HCT116 (cell line): ENCODE data around the gene TRIM23. TPM values are rescaled to one million over a fixed set of nuclear protein-coding genes. Genes with fewer than 3 reads are reported as not detected.

Experiments
- ATAC-seq: fragments of 200-7000 bp; cut with Tn5 transposase; 2 replicates; pipeline ENCODE4 v1.9.1; 2020; ENCODE audit warnings: mild to moderate bottlenecking, moderate library complexity
- BruUV-seq: library from RNA; stranded (reverse); fragments of 400-500 nt; replicated peaks from 2 replicates; lab custom pipeline; 2021; lab: Mats Ljungman, UMichigan
- CTCF ChIA-PET: fragments of 300-600 bp; sonication (Branson Sonifier 250); formaldehyde crosslinking; loops from one replicate; lab custom pipeline; 2021; ENCODE audit warnings: antibody characterized with exemption; lab: Charles Lee
- POLR2A ChIA-PET: fragments of 300-600, 350-600 bp; sonication (Branson Sonifier 250); formaldehyde crosslinking; loops from one replicate; lab custom pipeline; 2021; ENCODE audit warnings: antibody characterized with exemption; lab: Charles Lee
- RAD21 ChIA-PET, 2 experiments: fragments of 300-600 bp; sonication (Branson Sonifier 250); formaldehyde crosslinking; loops; one replicate each; lab custom pipeline; 2023; ENCODE audit warnings: low total read pairs in 2 of 2; ENCODE audit not compliant: uncharacterized antibody in 2 of 2, unreplicated experiment in 2 of 2, low non-redundant PET in 1 of 2; lab: Charles Lee
- DNase-seq: peaks from one replicate; pipeline ENCODE4 v3.0.0-alpha.2; 2010; ENCODE audit warnings: low read depth, low spot score
- H2AFZ ChIP-seq: fragments of 200-600 bp; shearing (Covaris generic), sonication (generic); 2 replicates; pipeline ENCODE4 v1.6.1; 2017; ENCODE audit warnings: low read depth, mixed run types, mixed read lengths, antibody characterized with exemption, low read length; ENCODE audit not compliant: poor library complexity, severe bottlenecking
- H3K27ac ChIP-seq: 2 replicates; pipeline ENCODE4 v1.5.1; 2012; ENCODE audit warnings: low read depth, low read length
- H3K27me3 ChIP-seq: fragments of 200-600 bp; sonication (generic); 2 replicates; pipeline ENCODE4 v1.6.1; 2016; ENCODE audit warnings: mixed run types, low read length, mixed read lengths; ENCODE audit not compliant: insufficient read depth
- H3K36me3 ChIP-seq, 2 experiments: fragments of 200-500 bp in 1 of 2; fragments of 200-600 bp in 1 of 2; sonication (Bioruptor generic) in 1 of 2; sonication (generic) in 1 of 2; 2 replicates each; pipeline versions ENCODE4 v1.5.1 to v1.6.1; 2014 to 2016; ENCODE audit warnings: low read length in 2 of 2, inconsistent platforms in 1 of 2, mixed read lengths in 1 of 2, mixed run types in 1 of 2; ENCODE audit not compliant: insufficient read depth in 2 of 2, control insufficient read depth in 1 of 2
- H3K4me1 ChIP-seq, 2 experiments: fragments of 200-600 bp in 1 of 2; sonication (generic) in 1 of 2; 2 replicates each; pipeline versions ENCODE4 v1.5.1 to v1.6.1; 2012 to 2017; ENCODE audit warnings: low read length in 2 of 2, inconsistent platforms in 1 of 2, mild to moderate bottlenecking in 1 of 2, mixed read lengths in 1 of 2, mixed run types in 1 of 2, moderate library complexity in 1 of 2; ENCODE audit not compliant: insufficient read depth in 2 of 2, control insufficient read depth in 1 of 2
- H3K4me2 ChIP-seq: fragments of 200-600 bp; sonication (generic); 2 replicates; pipeline ENCODE4 v1.6.1; 2017; ENCODE audit warnings: mixed run types, low read length, mixed read lengths
- H3K4me3 ChIP-seq, 2 experiments: fragments of 200-600 bp in 1 of 2; sonication (generic) in 1 of 2; replicated peaks in 1 of 2; 2 replicates each; pipeline ENCODE4 v1.5.1; 2011 to 2016; ENCODE audit warnings: low read length in 2 of 2, control low read depth in 1 of 2, low read depth in 1 of 2, mild to moderate bottlenecking in 1 of 2, mixed read lengths in 1 of 2, mixed run types in 1 of 2
- H3K79me2 ChIP-seq: fragments of 200-600 bp; sonication (generic); 2 replicates; pipeline ENCODE4 v1.6.1; 2017; ENCODE audit warnings: mild to moderate bottlenecking, mixed run types, low read length, moderate library complexity, mixed read lengths; ENCODE audit not compliant: insufficient read depth
- H3K9ac ChIP-seq: fragments of 200-600 bp; sonication (generic); 2 replicates; pipeline ENCODE4 v1.6.1; 2016; ENCODE audit warnings: low read length, mixed read lengths
- H3K9me2 ChIP-seq: fragments of 200-600 bp; sonication (generic), shearing (Covaris generic); 2 replicates; pipeline ENCODE4 v1.6.1; 2017; ENCODE audit warnings: mixed run types, mild to moderate bottlenecking, moderate library complexity; ENCODE audit not compliant: insufficient read depth
- H3K9me3 ChIP-seq, 2 experiments: fragments of 200-500 bp in 1 of 2; fragments of 200-600 bp in 1 of 2; sonication (Bioruptor generic) in 1 of 2; sonication (generic) in 1 of 2; 2 replicates each; pipeline ENCODE4 v1.6.1; 2014 to 2017; ENCODE audit warnings: low read length in 2 of 2, mixed read lengths in 2 of 2, inconsistent platforms in 1 of 2, low read depth in 1 of 2, mild to moderate bottlenecking in 1 of 2, mixed run types in 1 of 2, moderate library complexity in 1 of 2; ENCODE audit not compliant: control insufficient read depth in 1 of 2, insufficient read depth in 1 of 2
- H4K20me1 ChIP-seq: fragments of 200-600 bp; sonication (generic), shearing (Covaris generic); 2 replicates; pipeline ENCODE4 v1.6.1; 2017; ENCODE audit warnings: mixed run types, mild to moderate bottlenecking, moderate library complexity; ENCODE audit not compliant: insufficient read depth
- ATF3 ChIP-seq: IDR thresholded peaks from 2 replicates; pipeline ENCODE4 v1.6.1; 2012
- CBX3 ChIP-seq: IDR thresholded peaks from 2 replicates; pipeline ENCODE4 v1.6.1; 2012; ENCODE audit warnings: low read depth
- EGR1 ChIP-seq: IDR thresholded peaks from 2 replicates; pipeline ENCODE4 v1.6.1; 2012; ENCODE audit warnings: low read depth
- ELF1 ChIP-seq: IDR thresholded peaks from 2 replicates; pipeline ENCODE4 v1.6.1; 2012; ENCODE audit warnings: low read depth, borderline replicate concordance
- FOSL1 ChIP-seq: IDR thresholded peaks from 2 replicates; pipeline ENCODE4 v1.6.1; 2012; ENCODE audit warnings: low read depth
- JUND ChIP-seq: IDR thresholded peaks from 2 replicates; pipeline ENCODE4 v1.6.1; 2012
- POLR2A ChIP-seq: IDR thresholded peaks from 2 replicates; pipeline ENCODE4 v1.7.0; 2011; ENCODE audit warnings: borderline replicate concordance; ENCODE audit not compliant: insufficient read depth, insufficient read length; ENCODE audit errors: extremely low read depth
- POLR2AphosphoS5 ChIP-seq: IDR thresholded peaks from 2 replicates; pipeline ENCODE4 v1.6.1; 2011; ENCODE audit warnings: mild to moderate bottlenecking, low read depth, low read length, moderate library complexity
- RAD21 ChIP-seq: IDR thresholded peaks from 2 replicates; pipeline ENCODE4 v1.6.1; 2012; ENCODE audit warnings: low read depth, mild to moderate bottlenecking
- SIN3A ChIP-seq: IDR thresholded peaks from 2 replicates; pipeline ENCODE4 v1.6.1; 2012; ENCODE audit warnings: low read depth
- SP1 ChIP-seq: IDR thresholded peaks from 2 replicates; pipeline ENCODE4 v1.6.1; 2012; ENCODE audit warnings: low read depth
- TCF7L2 ChIP-seq: IDR thresholded peaks from 2 replicates; pipeline ENCODE4 v1.7.0; 2011; ENCODE audit warnings: borderline replicate concordance, inconsistent platforms; ENCODE audit not compliant: insufficient read depth, insufficient read length; ENCODE audit errors: extremely low read depth
- YY1 ChIP-seq: IDR thresholded peaks from 2 replicates; pipeline ENCODE4 v1.6.1; 2011; ENCODE audit warnings: low read length, low read depth, moderate library complexity, mild to moderate bottlenecking; ENCODE audit not compliant: insufficient replicate concordance; ENCODE audit errors: extremely low read depth
- ZBTB33 ChIP-seq: IDR thresholded peaks from 2 replicates; pipeline ENCODE4 v1.6.1; 2011; ENCODE audit warnings: mild to moderate bottlenecking, low read length, moderate library complexity; ENCODE audit not compliant: insufficient replicate concordance; ENCODE audit errors: extremely low read depth
- ZFX ChIP-seq: fragments of 450-650 bp; IDR thresholded peaks from 2 replicates; pipeline ENCODE4 v1.6.1; 2017
- intact Hi-C: fragments of 100-400 bp; cut with micrococcal nuclease; formaldehyde crosslinking; loops from 2 replicates; pipeline ENCODE4 v1.10.0; 2022
- total RNA-seq: library from RNA; stranded (reverse); gene quantifications from one replicate; pipeline ENCODE4 v1.2.1, GENCODE V29; 2021; ENCODE audit not compliant: unreplicated experiment
- TF ChIP-seq, protein P1 (sequence below): IDR thresholded peaks from 2 replicates; pipeline ENCODE4 v1.6.1; 2012
- TF ChIP-seq, protein P2 (sequence below), 3 experiments: fragments of 200-600 bp in 1 of 3; sonication (generic) in 1 of 3; IDR thresholded peaks in 2 of 3; conservative IDR thresholded peaks in 1 of 3; 2 replicates each; pipeline ENCODE4 v1.5.1; 2012 to 2017; ENCODE audit warnings: low read depth in 2 of 3, low read length in 2 of 3, antibody characterized with exemption in 1 of 3, borderline replicate concordance in 1 of 3, control low read depth in 1 of 3, mild to moderate bottlenecking in 1 of 3, mixed read lengths in 1 of 3, mixed run types in 1 of 3, moderate library complexity in 1 of 3; ENCODE audit not compliant: insufficient read depth in 1 of 3

The TRIM23 gene
- total RNA-seq, 1 experiment from 2014 or later, result 12.2 TPM

DNA sequence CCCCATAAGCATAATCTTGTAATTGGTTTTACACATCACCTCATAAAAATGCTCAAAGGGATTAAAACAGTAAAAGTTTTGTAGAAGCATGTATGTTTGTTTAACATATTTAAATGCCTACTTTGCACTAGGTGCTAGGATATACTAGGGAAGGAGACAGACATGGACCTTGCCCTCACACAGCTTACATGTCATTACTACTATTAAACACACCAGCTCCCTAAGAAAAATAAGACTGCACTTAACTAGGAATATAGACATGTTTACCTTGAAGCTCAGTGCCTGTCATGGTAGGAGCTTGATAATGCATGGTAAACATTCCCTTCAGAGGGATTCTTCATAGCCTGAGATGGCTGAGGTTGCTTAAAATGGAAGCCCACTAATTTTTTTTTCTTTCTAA is 6.8 kb upstream of the TRIM23 start:
- H3K27me3 ChIP-seq, result no peaks in the 10 kb centered on the region
- H3K4me3 ChIP-seq, result no peak overlapping the region
- no TSS peak for BruUV-seq

GRCh38 chr5:65625743-65626142 is 1.6 kb upstream of the TRIM23 start:
- Histone ChIP-seq H3K4me2 (peak overlapping the region; percentile 83), H3K4me3 (peak overlapping the region; percentile 78 to 79), H3K4me1 (peaks cover 2 to 17% of the 10 kb centered on the region in 2 experiments; a peak in 2 of 4 replicates), H3K79me2 (peaks cover 63% of the 10 kb centered on the region), H2AFZ (no peak overlapping the region), H3K36me3 (no peaks in the 10 kb centered on the region), H3K9me3 (no peaks in the 10 kb centered on the region), H3K9me2 (no peaks in the 10 kb centered on the region), H4K20me1 (peaks cover 3% of the 10 kb centered on the region; the same call in 1 of the 2 replicates), H3K27ac (no peak overlapping the region; the same call in 1 of the 2 replicates), H3K9ac (peak overlapping the region; percentile 78), H3K27me3 (no peaks in the 10 kb centered on the region)
- RAD21 ChIA-PET, result no interaction called here
- no TSS peak for BruUV-seq
- POLR2A ChIA-PET, result no interaction called here
- intact Hi-C loops, result loop anchor here (2.0 kb wide), 1 partner anchor 63 kb away; the partner anchor contains the start of genes CENPK and PPWD1
- DNase-seq (no peak), ATAC-seq (no peak)
- CTCF ChIA-PET, result no interaction called here
- no peak for TF ChIP-seq ZBTB33
- no peak for TF ChIP-seq POLR2A
- TF ChIP-seq JUND, result no peak
- no peak for TF ChIP-seq YY1
- no peak for TF ChIP-seq POLR2AphosphoS5
- no peak for TF ChIP-seq ATF3
- no peak for TF ChIP-seq SIN3A
- no peak for TF ChIP-seq TCF7L2
- no peak for TF ChIP-seq ELF1
- TF ChIP-seq, protein P1, sequence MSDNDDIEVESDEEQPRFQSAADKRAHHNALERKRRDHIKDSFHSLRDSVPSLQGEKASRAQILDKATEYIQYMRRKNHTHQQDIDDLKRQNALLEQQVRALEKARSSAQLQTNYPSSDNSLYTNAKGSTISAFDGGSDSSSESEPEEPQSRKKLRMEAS, result no peak
- no peak for TF ChIP-seq ZFX
- TF ChIP-seq EGR1, result no peak
- TF ChIP-seq, protein P2, sequence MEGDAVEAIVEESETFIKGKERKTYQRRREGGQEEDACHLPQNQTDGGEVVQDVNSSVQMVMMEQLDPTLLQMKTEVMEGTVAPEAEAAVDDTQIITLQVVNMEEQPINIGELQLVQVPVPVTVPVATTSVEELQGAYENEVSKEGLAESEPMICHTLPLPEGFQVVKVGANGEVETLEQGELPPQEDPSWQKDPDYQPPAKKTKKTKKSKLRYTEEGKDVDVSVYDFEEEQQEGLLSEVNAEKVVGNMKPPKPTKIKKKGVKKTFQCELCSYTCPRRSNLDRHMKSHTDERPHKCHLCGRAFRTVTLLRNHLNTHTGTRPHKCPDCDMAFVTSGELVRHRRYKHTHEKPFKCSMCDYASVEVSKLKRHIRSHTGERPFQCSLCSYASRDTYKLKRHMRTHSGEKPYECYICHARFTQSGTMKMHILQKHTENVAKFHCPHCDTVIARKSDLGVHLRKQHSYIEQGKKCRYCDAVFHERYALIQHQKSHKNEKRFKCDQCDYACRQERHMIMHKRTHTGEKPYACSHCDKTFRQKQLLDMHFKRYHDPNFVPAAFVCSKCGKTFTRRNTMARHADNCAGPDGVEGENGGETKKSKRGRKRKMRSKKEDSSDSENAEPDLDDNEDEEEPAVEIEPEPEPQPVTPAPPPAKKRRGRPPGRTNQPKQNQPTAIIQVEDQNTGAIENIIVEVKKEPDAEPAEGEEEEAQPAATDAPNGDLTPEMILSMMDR (IDR thresholded peaks at IDR 0.05 in 2 of 3, conservative IDR thresholded peaks at IDR 0.05 in 1 of 3; ENCODE audit: borderline replicate concordance in 1 of 3, insufficient read depth in 1 of 3, low read depth in 2 of 3, low read length in 2 of 3), result no peak
- TF ChIP-seq RAD21, result no peak
- no peak for TF ChIP-seq CBX3
- TF ChIP-seq SP1, result no peak
- TF ChIP-seq, all 23 proteins: peak for 0

More for the DNA sequence above, 6.8 kb upstream of the TRIM23 start:
- no peak for TF ChIP-seq FOSL1
- Histone ChIP-seq H3K4me1 (peaks cover 0 to 3% of the 10 kb centered on the region in 2 experiments; a peak in 2 of 4 replicates), H4K20me1 (no peaks in the 10 kb centered on the region; the same call in 1 of the 2 replicates), H3K4me2 (no peak overlapping the region), H3K9ac (no peak overlapping the region), H3K36me3 (0 out of 4 replicates have a peak, but pooled peaks cover 0 to under 1% of the 10 kb centered on the region in 2 experiments), H3K9me2 (no peaks in the 10 kb centered on the region), H2AFZ (no peak overlapping the region), H3K27ac (no peak overlapping the region), H3K79me2 (peaks cover 35% of the 10 kb centered on the region), H3K9me3 (no peaks in the 10 kb centered on the region)
- no peak for DNase-seq
- ATAC-seq, result no peak
- ChIA-PET POLR2A (no interaction called here), RAD21 (no interaction called here), CTCF (no interaction called here)
- intact Hi-C loops, result no loop called here
